ENCODE measurements around the gene KIFC3. TPM values are rescaled to one million over a fixed set of nuclear protein-coding genes. Genes with fewer than 3 reads are reported as not detected.

The KIFC3 gene
- total RNA-seq, 4 donors from 2014 or later = 50.9 to 87.0 (median 60.2) TPM

DNA sequence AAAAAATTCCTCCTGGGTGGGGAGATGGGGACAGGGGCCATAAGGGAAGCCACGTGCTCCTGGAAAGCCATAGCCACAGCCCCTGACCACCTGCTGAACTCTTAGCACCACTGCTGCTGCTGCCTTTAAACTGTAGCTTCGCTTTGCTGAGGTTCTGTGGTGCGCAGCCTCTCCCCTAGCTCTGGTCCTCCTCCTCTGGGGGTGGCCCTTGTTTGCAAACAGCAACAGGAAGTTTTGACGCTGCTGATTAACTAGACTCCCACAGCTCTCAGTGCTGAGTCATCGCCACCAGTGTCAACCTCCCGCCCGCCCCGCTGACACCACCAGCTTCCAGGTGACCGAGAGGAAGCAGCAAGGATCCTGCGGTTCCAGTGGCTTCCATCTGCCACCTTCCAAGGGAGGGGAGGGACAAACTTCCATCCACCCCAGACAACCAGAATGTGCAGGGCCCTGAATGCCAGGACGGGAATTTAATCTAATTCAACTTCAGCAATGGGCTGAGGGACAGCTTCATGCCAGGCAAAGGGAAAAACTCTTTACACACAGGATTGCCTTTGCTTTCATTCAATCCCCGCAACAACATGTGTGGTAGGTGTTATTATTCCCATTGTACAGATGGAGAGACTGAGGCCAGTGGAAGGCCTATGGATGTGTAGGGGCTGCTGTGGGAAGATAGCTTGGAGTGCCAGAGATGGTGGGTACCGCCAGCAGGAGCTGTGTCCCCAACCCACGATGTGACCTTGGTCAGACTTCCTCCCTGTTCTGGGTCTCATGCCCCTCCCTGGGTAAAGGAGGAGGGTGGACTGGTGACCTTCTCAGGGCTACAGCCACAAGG lies 8.1 kb upstream of the KIFC3 start:
- DNase-seq (ENCODE audit: low spot score in 2 of 2) = peak; percentile 35 to 56
- Histone ChIP-seq H3K27ac (peak overlapping the region in 2 of 4 donors; percentile 9 to 31), H3K9me3 (no peaks in the 10 kb centered on the region), H3K36me3 (no peaks in the 10 kb centered on the region), H3K27me3 (no peaks in the 10 kb centered on the region), H3K4me3 (no peak overlapping the region), H3K4me1 (peaks cover 0 to 31% (median 15%) of the 10 kb centered on the region in 4 donors)
- TF ChIP-seq POLR2A (IDR thresholded peaks at IDR 0.05) (no peak), EP300 (IDR thresholded peaks at IDR 0.05) (peak in 1 of 2 donors; percentile 25)
- TF ChIP-seq, protein P1, sequence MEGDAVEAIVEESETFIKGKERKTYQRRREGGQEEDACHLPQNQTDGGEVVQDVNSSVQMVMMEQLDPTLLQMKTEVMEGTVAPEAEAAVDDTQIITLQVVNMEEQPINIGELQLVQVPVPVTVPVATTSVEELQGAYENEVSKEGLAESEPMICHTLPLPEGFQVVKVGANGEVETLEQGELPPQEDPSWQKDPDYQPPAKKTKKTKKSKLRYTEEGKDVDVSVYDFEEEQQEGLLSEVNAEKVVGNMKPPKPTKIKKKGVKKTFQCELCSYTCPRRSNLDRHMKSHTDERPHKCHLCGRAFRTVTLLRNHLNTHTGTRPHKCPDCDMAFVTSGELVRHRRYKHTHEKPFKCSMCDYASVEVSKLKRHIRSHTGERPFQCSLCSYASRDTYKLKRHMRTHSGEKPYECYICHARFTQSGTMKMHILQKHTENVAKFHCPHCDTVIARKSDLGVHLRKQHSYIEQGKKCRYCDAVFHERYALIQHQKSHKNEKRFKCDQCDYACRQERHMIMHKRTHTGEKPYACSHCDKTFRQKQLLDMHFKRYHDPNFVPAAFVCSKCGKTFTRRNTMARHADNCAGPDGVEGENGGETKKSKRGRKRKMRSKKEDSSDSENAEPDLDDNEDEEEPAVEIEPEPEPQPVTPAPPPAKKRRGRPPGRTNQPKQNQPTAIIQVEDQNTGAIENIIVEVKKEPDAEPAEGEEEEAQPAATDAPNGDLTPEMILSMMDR (IDR thresholded peaks at IDR 0.05) = no peak
- 39 to 51% methylated on average over 9 to 14 of the region's 14 CpGs for WGBS, 2 donors

DNA sequence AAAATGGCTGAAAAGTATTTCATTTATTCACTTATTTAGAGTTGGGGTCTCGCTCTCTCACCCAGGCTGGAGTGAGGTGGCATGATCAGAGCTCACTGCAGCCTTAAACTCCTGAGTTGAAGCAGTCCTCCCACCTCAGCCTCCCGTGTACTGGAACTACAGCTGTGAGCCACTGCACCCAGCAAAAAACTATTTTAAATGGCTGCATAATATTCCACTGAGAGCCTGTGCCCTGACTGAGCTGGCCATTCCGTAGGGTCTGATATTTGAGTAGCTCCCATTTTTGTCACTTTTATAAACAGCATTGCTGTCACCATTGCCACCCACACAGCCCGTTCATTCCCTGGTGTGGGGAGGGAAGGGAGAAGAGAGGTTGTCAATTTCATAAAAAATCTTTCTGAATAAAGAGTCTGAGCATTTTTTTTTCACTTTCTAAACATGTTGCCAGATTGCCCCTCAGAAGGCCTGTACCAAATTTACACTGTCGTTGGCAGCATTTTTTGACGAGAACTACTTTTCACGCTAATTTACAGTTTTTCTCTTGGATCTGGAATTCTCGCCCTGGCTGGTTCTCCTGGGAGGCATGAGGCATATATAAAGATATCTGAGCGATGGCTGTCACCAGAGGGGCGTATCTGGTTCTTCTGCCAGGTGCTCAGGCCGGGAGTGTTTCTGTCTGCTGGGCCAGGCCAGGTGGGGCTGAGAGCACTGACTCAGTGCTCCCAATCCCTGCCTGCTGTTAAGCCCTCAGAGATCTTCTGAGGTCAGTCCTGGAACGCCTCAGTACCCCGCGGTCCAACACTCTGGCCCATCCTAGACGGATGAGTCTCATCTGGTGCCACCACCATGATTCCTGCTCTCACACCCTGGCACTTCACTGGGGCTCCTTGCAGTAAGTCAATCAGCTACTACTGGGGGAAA lies 7.2 kb upstream of the KIFC3 start:
- DNase-seq (ENCODE audit: low spot score in 2 of 2) = no peak
- Histone ChIP-seq H3K27me3 (no peaks in the 10 kb centered on the region), H3K4me1 (peaks cover 0 to 32% (median 15%) of the 10 kb centered on the region in 4 donors), H3K4me3 (no peak overlapping the region), H3K9me3 (no peaks in the 10 kb centered on the region), H3K27ac (peak overlapping the region in 1 of 4 donors; percentile 31), H3K36me3 (no peaks in the 10 kb centered on the region)
- WGBS, 2 donors = 84 to 87% methylated on average over 15 of the region's 15 CpGs
- TF ChIP-seq, protein P1 (IDR thresholded peaks at IDR 0.05) = no peak
- TF ChIP-seq POLR2A (IDR thresholded peaks at IDR 0.05) (no peak), EP300 (IDR thresholded peaks at IDR 0.05) (no peak)

- H3K4me3 ChIP-seq = peak overlapping the region in 2 of 4 donors; percentile 4 to 25
- peak overlapping the region in 2 of 4 donors; percentile 9 to 52 for H3K27ac ChIP-seq
- TF ChIP-seq, protein P1 (IDR thresholded peaks at IDR 0.05) = no peak
- no peak for TF ChIP-seq POLR2A (IDR thresholded peaks at IDR 0.05)
- TF ChIP-seq EP300 (IDR thresholded peaks at IDR 0.05) = no peak
- H3K36me3 ChIP-seq = no peaks in the 10 kb centered on the region
- H3K27me3 ChIP-seq = no peaks in the 10 kb centered on the region
- 38 to 39% methylated on average over 2 of the region's 2 CpGs for WGBS, 2 donors
- H3K4me1 ChIP-seq = peaks cover 0 to 40% (median 17%) of the 10 kb centered on the region in 4 donors
- no peak for DNase-seq (ENCODE audit: low spot score in 2 of 2)
- no peaks in the 10 kb centered on the region for H3K9me3 ChIP-seq
Observed at GRCh38 chr16:57808589-57809228, 6.4 kb upstream of the KIFC3 start.

- TF ChIP-seq, protein P1 (IDR thresholded peaks at IDR 0.05) = no peak
- TF ChIP-seq POLR2A (IDR thresholded peaks at IDR 0.05) (no peak), EP300 (IDR thresholded peaks at IDR 0.05) (peak; percentile 11 to 29)
- 6 to 7% methylated on average over 16 of the region's 16 CpGs for WGBS, 2 donors
- Histone ChIP-seq H3K4me3 (peak overlapping the region in 2 of 4 donors; percentile 4 to 25), H3K36me3 (no peaks in the 10 kb centered on the region), H3K4me1 (peaks cover 0 to 47% (median 22%) of the 10 kb centered on the region in 4 donors), H3K27ac (peak overlapping the region in 2 of 4 donors; percentile 52 to 61), H3K27me3 (no peaks in the 10 kb centered on the region), H3K9me3 (no peaks in the 10 kb centered on the region)
- DNase-seq (ENCODE audit: low spot score in 2 of 2) = peak; percentile 64 to 72
Observed at GRCh38 chr16:57807968-57808528, 5.8 kb upstream of the KIFC3 start.
